Gastrocnemius medialis (tissue), 4 donors: Measurements from ENCODE around the gene GFRA1.

Source experiments
- CTCF ChIP-seq, 5 experiments: fragments of 450-650 bp in 3 of 5; fragments of 200-600 bp in 2 of 5; sonication (generic) in 2 of 5; IDR thresholded peaks in 4 of 5; conservative IDR thresholded peaks in 1 of 5; 1 replicate in 4 of 5; 2 replicates in 1 of 5; pipeline ENCODE4 v1.5.1; 2016 to 2019; ENCODE audit warnings: antibody characterized with exemption in 5 of 5, mild to moderate bottlenecking in 3 of 5, moderate library complexity in 3 of 5
- POLR2A ChIP-seq, 2 donors: fragments of 450-650 bp; IDR thresholded peaks; one replicate each; pipeline ENCODE4 v1.6.1; 2017; ENCODE audit warnings: antibody characterized with exemption in 2 of 2, mild to moderate bottlenecking in 2 of 2, moderate library complexity in 2 of 2

GRCh38 chr10:116215651-116216050 is 57.4 kb downstream of the GFRA1 start:
- TF ChIP-seq CTCF (IDR thresholded peaks at IDR 0.05 in 4 of 5, conservative IDR thresholded peaks at IDR 0.05 in 1 of 5) (no peak), POLR2A (IDR thresholded peaks at IDR 0.05) (no peak)
